Glutamatergic neuron (in vitro differentiated cells): ENCODE results near the gene VRK1. TPM values are rescaled to one million over a fixed set of nuclear protein-coding genes. Genes with fewer than 3 reads are reported as not detected.
"Not testable (repeated sequence)": the region's sequence is repeated elsewhere in the genome, so short reads cannot be mapped to it uniquely, and the experiment has no call there.

Experiments
- DNase-seq: peaks from one replicate; pipeline ENCODE4 v3.0.0; 2022
- H3K27ac Mint-ChIP-seq: one replicate; pipeline ENCODE4 v1.8.0; 2020; ENCODE audit warnings: mild to moderate bottlenecking, mixed read lengths, inconsistent platforms; ENCODE audit not compliant: unreplicated experiment
- H3K27me3 Mint-ChIP-seq: one replicate; pipeline ENCODE4 v1.8.0; 2020; ENCODE audit warnings: mild to moderate bottlenecking, moderate library complexity, mixed read lengths, inconsistent platforms; ENCODE audit not compliant: unreplicated experiment
- H3K36me3 Mint-ChIP-seq: one replicate; pipeline ENCODE4 v1.8.0; 2020; ENCODE audit warnings: mild to moderate bottlenecking, mixed read lengths, inconsistent platforms; ENCODE audit not compliant: unreplicated experiment
- H3K4me1 Mint-ChIP-seq: one replicate; pipeline ENCODE4 v1.8.0; 2020; ENCODE audit warnings: mild to moderate bottlenecking, low read depth, mixed read lengths, inconsistent platforms; ENCODE audit not compliant: unreplicated experiment
- H3K4me3 Mint-ChIP-seq: one replicate; pipeline ENCODE4 v1.8.0; 2020; ENCODE audit warnings: mild to moderate bottlenecking, mixed read lengths, inconsistent platforms; ENCODE audit not compliant: unreplicated experiment
- H3K9me3 Mint-ChIP-seq: one replicate; pipeline ENCODE4 v1.8.0; 2020; ENCODE audit warnings: mild to moderate bottlenecking, moderate library complexity, mixed read lengths, inconsistent platforms; ENCODE audit not compliant: unreplicated experiment
- total RNA-seq: library from RNA; stranded (reverse); fragmentation: NEBNext Ultra II Directional; extraction: Animal tissue kit (Norgen Biotek cat#: 25700); gene quantifications from one replicate; pipeline ENCODE4 v1.2.1, GENCODE V29; 2021; ENCODE audit not compliant: unreplicated experiment
- TF ChIP-seq, protein P1 (sequence below): fragments of 200-600 bp; sonication (generic); IDR thresholded peaks from one replicate; pipeline ENCODE4 v1.5.0; 2021; ENCODE audit not compliant: partially characterized antibody, unreplicated experiment

VRK1 gene
- total RNA-seq, 1 donor from 2014 or later = 50.5 TPM

DNA sequence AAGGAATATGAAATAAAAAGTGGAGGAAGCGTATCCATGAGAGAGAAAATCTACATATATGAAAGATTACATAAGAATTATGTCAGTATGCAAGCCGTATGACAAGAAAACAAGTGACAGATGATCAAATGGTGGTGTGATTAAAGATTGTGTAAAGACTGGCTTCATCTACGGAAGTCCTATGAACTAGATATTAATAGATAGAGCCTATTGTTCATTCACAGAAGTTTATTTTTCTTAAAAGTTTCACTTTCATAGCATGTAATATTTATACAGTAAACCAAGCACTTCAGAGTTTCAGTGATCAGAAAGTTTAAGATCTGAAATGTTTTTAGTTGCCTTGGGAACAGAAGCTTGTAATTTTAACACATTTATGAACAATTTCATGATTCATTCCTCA lies 84.5 kb downstream of the VRK1 start:
- Mint-ChIP-seq H3K27ac (no peak overlapping the region), H3K27me3 (no peaks in the 10 kb centered on the region), H3K4me3 (no peak overlapping the region), H3K36me3 (peaks cover 13% of the 10 kb centered on the region), H3K4me1 (peaks cover 19% of the 10 kb centered on the region), H3K9me3 (peaks cover 3% of the 10 kb centered on the region)
- TF ChIP-seq, protein P1, sequence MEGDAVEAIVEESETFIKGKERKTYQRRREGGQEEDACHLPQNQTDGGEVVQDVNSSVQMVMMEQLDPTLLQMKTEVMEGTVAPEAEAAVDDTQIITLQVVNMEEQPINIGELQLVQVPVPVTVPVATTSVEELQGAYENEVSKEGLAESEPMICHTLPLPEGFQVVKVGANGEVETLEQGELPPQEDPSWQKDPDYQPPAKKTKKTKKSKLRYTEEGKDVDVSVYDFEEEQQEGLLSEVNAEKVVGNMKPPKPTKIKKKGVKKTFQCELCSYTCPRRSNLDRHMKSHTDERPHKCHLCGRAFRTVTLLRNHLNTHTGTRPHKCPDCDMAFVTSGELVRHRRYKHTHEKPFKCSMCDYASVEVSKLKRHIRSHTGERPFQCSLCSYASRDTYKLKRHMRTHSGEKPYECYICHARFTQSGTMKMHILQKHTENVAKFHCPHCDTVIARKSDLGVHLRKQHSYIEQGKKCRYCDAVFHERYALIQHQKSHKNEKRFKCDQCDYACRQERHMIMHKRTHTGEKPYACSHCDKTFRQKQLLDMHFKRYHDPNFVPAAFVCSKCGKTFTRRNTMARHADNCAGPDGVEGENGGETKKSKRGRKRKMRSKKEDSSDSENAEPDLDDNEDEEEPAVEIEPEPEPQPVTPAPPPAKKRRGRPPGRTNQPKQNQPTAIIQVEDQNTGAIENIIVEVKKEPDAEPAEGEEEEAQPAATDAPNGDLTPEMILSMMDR = no peak
- DNase-seq = no peak

DNA sequence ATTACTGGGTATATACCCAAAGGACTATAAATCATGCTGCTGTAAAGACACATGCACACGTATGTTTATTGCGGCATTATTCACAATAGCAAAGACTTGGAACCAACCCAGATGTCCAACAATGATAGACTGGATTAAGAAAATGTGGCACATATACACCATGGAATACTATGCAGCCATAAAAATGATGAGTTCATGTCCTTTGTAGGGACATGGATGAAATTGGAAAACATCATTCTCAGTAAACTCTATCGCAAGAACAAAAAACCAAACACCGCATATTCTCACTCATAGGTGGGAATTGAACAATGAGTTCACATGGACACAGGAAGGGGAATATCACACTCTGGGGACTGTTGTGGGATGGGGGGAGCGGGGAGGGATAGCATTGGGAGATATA lies 86.8 kb downstream of the VRK1 start:
- H3K27me3 Mint-ChIP-seq, H3K9me3 Mint-ChIP-seq, DNase-seq, H3K4me3 Mint-ChIP-seq, H3K27ac Mint-ChIP-seq: not testable (repeated sequence)
- Mint-ChIP-seq H3K36me3 (peaks cover 13% of the 10 kb centered on the region), H3K4me1 (peaks cover 37% of the 10 kb centered on the region)

GRCh38 chr14:96888158-96888557 lies 91.0 kb downstream of the VRK1 start:
- TF ChIP-seq, protein P1 = no peak
- Mint-ChIP-seq H3K4me1 (peaks cover 43% of the 10 kb centered on the region), H3K27ac (no peak overlapping the region), H3K27me3 (no peaks in the 10 kb centered on the region), H3K9me3 (no peaks in the 10 kb centered on the region), H3K36me3 (peaks cover 4% of the 10 kb centered on the region), H3K4me3 (no peak overlapping the region)
- DNase-seq = no peak

DNA sequence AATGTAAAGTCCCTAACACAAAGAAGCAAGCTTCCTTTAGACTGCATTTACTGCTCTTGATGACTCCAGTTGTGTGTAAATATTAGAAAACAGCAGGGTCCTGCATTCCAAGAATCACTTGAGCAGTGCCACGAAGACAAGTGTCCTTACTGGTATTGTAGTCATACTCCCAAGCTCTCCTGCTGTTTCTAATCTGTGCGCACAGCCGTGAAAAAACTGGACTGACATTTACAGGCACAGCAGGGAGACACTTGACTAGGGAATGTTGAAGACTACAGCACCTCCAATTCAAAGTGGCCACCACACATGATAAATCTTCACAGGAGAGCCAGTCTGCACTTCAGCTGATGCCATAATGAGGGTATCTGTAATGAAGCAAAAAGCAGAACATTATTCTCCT lies 91.4 kb downstream of the VRK1 start:
- Mint-ChIP-seq H3K9me3 (no peaks in the 10 kb centered on the region), H3K4me1 (peaks cover 43% of the 10 kb centered on the region), H3K36me3 (peaks cover 4% of the 10 kb centered on the region), H3K27me3 (no peaks in the 10 kb centered on the region), H3K4me3 (peak overlapping the region; percentile 72), H3K27ac (no peak overlapping the region)
- DNase-seq = peak; percentile 24
- TF ChIP-seq, protein P1 = no peak

DNA sequence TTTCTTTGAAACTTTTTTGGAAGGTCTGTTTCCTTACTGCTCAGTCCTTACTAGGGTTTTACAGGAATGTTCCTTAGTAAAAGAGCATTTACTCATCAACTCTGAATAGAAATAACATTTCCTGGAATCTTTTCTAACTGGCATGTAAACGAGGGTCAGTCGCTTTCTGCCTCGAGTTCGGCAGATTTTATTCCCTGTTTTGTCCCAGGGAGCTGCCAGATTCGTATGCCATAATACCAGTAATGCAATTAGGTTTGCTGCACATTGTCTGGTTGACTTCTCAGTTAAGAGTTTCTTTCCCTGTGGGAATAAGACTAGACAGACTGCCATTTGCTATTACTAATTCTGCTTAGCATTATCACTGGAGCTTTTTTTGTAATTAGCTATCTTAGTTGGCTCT lies 91.9 kb downstream of the VRK1 start:
- H3K4me1 Mint-ChIP-seq = peaks cover 43% of the 10 kb centered on the region
- peak overlapping the region; percentile 33 for H3K27ac Mint-ChIP-seq
- H3K9me3 Mint-ChIP-seq = no peaks in the 10 kb centered on the region
- peaks cover 4% of the 10 kb centered on the region for H3K36me3 Mint-ChIP-seq
- no peak for DNase-seq
- H3K4me3 Mint-ChIP-seq = peak overlapping the region; percentile 72
- TF ChIP-seq, protein P1 = no peak
- no peaks in the 10 kb centered on the region for H3K27me3 Mint-ChIP-seq
